H1 (cell line): Measurements from ENCODE around the gene VARS2. TPM values are rescaled to one million over a fixed set of nuclear protein-coding genes. Genes with fewer than 3 reads are reported as not detected.

ENCODE experiments used
- CTCF ChIA-PET: fragments of 300-600 bp; sonication (Branson Sonifier 250); formaldehyde crosslinking; loops from one replicate; lab custom pipeline; 2021; ENCODE audit not compliant: partially characterized antibody; lab: Charles Lee
- POLR2A ChIA-PET: fragments of 300-600 bp; sonication (Branson Sonifier 250); formaldehyde crosslinking; loops from one replicate; lab custom pipeline; 2021; ENCODE audit warnings: inconsistent platforms; ENCODE audit not compliant: partially characterized antibody; lab: Charles Lee
- DNase-seq, 2 experiments: peaks; one replicate each; pipeline versions ENCODE4 v3.0.0 to v3.0.0-alpha.2; 2010 to 2022; ENCODE audit warnings: low spot score in 2 of 2, low read depth in 1 of 2, mixed read lengths in 1 of 2
- FAIRE-seq: peaks from 2 replicates; lab custom pipeline; 2011; peaks lifted over from hg19 to GRCh38; lab: Jason Lieb, UNC
- H2AFZ ChIP-seq: 2 replicates; pipeline ENCODE4 v1.8.1; 2012; ENCODE audit warnings: low read length, inconsistent platforms
- H2AK5ac ChIP-seq: 2 replicates; pipeline ENCODE4 v1.6.1; 2013; ENCODE audit warnings: low read depth, low read length
- H2BK120ac ChIP-seq: replicated peaks from 2 replicates; pipeline ENCODE3; 2013; ENCODE audit warnings: low read depth, low read length, inconsistent platforms
- H2BK12ac ChIP-seq: 2 replicates; pipeline ENCODE4 v1.6.1; 2013; ENCODE audit warnings: low read depth, low read length
- H2BK15ac ChIP-seq: 2 replicates; pipeline ENCODE4 v1.6.1; 2013; ENCODE audit warnings: low read length
- H2BK20ac ChIP-seq: 2 replicates; pipeline ENCODE4 v1.6.1; 2013; ENCODE audit warnings: low read length
- H2BK5ac ChIP-seq: 2 replicates; pipeline ENCODE4 v1.6.1; 2013; ENCODE audit warnings: low read depth, low read length
- H3K14ac ChIP-seq: 2 replicates; pipeline ENCODE4 v1.6.1; 2013; ENCODE audit warnings: inconsistent platforms; ENCODE audit not compliant: insufficient read length
- H3K18ac ChIP-seq: 2 replicates; pipeline ENCODE4 v1.6.1; 2013; ENCODE audit warnings: low read length; ENCODE audit errors: extremely low read depth
- H3K23ac ChIP-seq: 2 replicates; pipeline ENCODE4 v1.6.1; 2013; ENCODE audit warnings: inconsistent platforms; ENCODE audit not compliant: insufficient read length
- H3K23me2 ChIP-seq: 2 replicates; pipeline ENCODE4 v1.6.1; 2013; ENCODE audit warnings: low read depth, low read length
- H3K27ac ChIP-seq: 2 replicates; pipeline ENCODE4 v1.6.1; 2011; ENCODE audit warnings: low read depth, low read length, inconsistent platforms
- H3K27me3 ChIP-seq, 4 experiments: replicated peaks in 1 of 4; 1 replicate in 1 of 4; 2 replicates in 3 of 4; pipeline versions ENCODE4 v1.6.1 to v1.8.1; 2011 to 2013; ENCODE audit warnings: low read length in 3 of 4, mild to moderate bottlenecking in 3 of 4, inconsistent platforms in 2 of 4, mixed read lengths in 2 of 4, moderate library complexity in 1 of 4; ENCODE audit not compliant: control insufficient read depth in 3 of 4, insufficient read depth in 3 of 4; ENCODE audit errors: extremely low read depth in 1 of 4
- H3K36me3 ChIP-seq, 4 experiments: 2 replicates each; pipeline versions ENCODE4 v1.6.1 to v1.8.1; 2011 to 2013; ENCODE audit warnings: mild to moderate bottlenecking in 4 of 4, low read length in 3 of 4, moderate library complexity in 2 of 4, control low read depth in 1 of 4, inconsistent platforms in 1 of 4; ENCODE audit not compliant: insufficient read depth in 4 of 4, control insufficient read depth in 2 of 4
- H3K4ac ChIP-seq: replicated peaks from 2 replicates; pipeline ENCODE3; 2013; ENCODE audit warnings: low read length, low read depth, mixed read lengths, inconsistent platforms; ENCODE audit not compliant: insufficient read length
- H3K4me1 ChIP-seq, 4 experiments: replicated peaks in 1 of 4; 1 replicate in 1 of 4; 2 replicates in 3 of 4; pipeline versions ENCODE4 v1.6.1 to v1.8.1; 2011 to 2013; ENCODE audit warnings: low read length in 3 of 4, inconsistent platforms in 2 of 4, mixed read lengths in 1 of 4; ENCODE audit not compliant: insufficient read depth in 4 of 4, control insufficient read depth in 3 of 4
- H3K4me2 ChIP-seq, 2 experiments: 2 replicates each; pipeline versions ENCODE4 v1.6.1 to v1.8.1; 2011 to 2013; ENCODE audit warnings: low read depth in 2 of 2, low read length in 2 of 2, control low read depth in 1 of 2, inconsistent platforms in 1 of 2, mild to moderate bottlenecking in 1 of 2; ENCODE audit not compliant: insufficient read depth in 1 of 2
- H3K4me3 ChIP-seq, 4 experiments: fragments of 200-600, 300-600 bp in 1 of 4; sonication (generic), shearing (Covaris generic), sonication (Bioruptor Twin) in 1 of 4; 2 replicates each; pipeline versions ENCODE4 v1.5.1 to v1.8.1; 2011 to 2016; ENCODE audit warnings: low read length in 4 of 4, low read depth in 3 of 4, control low read depth in 2 of 4, inconsistent platforms in 2 of 4, mild to moderate bottlenecking in 2 of 4, mixed read lengths in 1 of 4, moderate library complexity in 1 of 4; ENCODE audit not compliant: insufficient read depth in 2 of 4; ENCODE audit errors: extremely low read depth in 1 of 4
- H3K56ac ChIP-seq: replicated peaks from 2 replicates; pipeline ENCODE3; 2013; ENCODE audit warnings: low read depth, mild to moderate bottlenecking, mixed read lengths, low read length, inconsistent platforms; ENCODE audit not compliant: insufficient read length
- H3K79me1 ChIP-seq: 2 replicates; pipeline ENCODE4 v1.6.1; 2013; ENCODE audit warnings: low read depth, low read length, control low read depth
- H3K79me2 ChIP-seq, 2 experiments: 2 replicates each; pipeline versions ENCODE4 v1.6.1 to v1.8.1; 2012 to 2013; ENCODE audit warnings: low read length in 2 of 2, mild to moderate bottlenecking in 2 of 2, inconsistent platforms in 1 of 2; ENCODE audit not compliant: insufficient read depth in 2 of 2, control insufficient read depth in 1 of 2
- H3K9ac ChIP-seq, 4 experiments: replicated peaks in 1 of 4; 1 replicate in 1 of 4; 2 replicates in 3 of 4; pipeline versions ENCODE4 v1.6.1 to v1.8.1; 2011 to 2013; ENCODE audit warnings: low read depth in 3 of 4, low read length in 3 of 4, control low read depth in 2 of 4, mild to moderate bottlenecking in 2 of 4, moderate library complexity in 2 of 4, inconsistent platforms in 1 of 4; ENCODE audit errors: extremely low read depth in 1 of 4
- H3K9me3 ChIP-seq, 2 experiments: 2 replicates each; pipeline versions ENCODE4 v1.6.1 to v1.8.1; 2012 to 2013; ENCODE audit warnings: mild to moderate bottlenecking in 2 of 2, moderate library complexity in 2 of 2, control low read depth in 1 of 2, inconsistent platforms in 1 of 2, low read depth in 1 of 2, low read length in 1 of 2, mixed read lengths in 1 of 2; ENCODE audit not compliant: insufficient read depth in 2 of 2
- H4K20me1 ChIP-seq, 2 experiments: replicated peaks in 1 of 2; 2 replicates each; pipeline versions ENCODE3 to v1.8.1; 2011 to 2013; ENCODE audit warnings: inconsistent platforms in 2 of 2, low read length in 2 of 2, mild to moderate bottlenecking in 1 of 2; ENCODE audit not compliant: insufficient read depth in 2 of 2, control insufficient read depth in 1 of 2
- H4K5ac ChIP-seq: 2 replicates; pipeline ENCODE4 v1.6.1; 2013; ENCODE audit warnings: low read length, low read depth, mixed read lengths, inconsistent platforms; ENCODE audit not compliant: insufficient read length
- H4K8ac ChIP-seq: 2 replicates; pipeline ENCODE4 v1.8.0; 2013; ENCODE audit warnings: mild to moderate bottlenecking, moderate library complexity, low read length, inconsistent platforms; ENCODE audit not compliant: insufficient read depth; ENCODE audit errors: extremely low read depth
- H4K91ac ChIP-seq: replicated peaks from 2 replicates; pipeline ENCODE3; 2013; ENCODE audit warnings: low read length, mixed read lengths, inconsistent platforms; ENCODE audit not compliant: insufficient read length
- E2F6 ChIP-seq: IDR thresholded peaks from 2 replicates; pipeline ENCODE4 v1.6.1; 2012; ENCODE audit warnings: inconsistent platforms
- EP300 ChIP-seq, 2 experiments: IDR thresholded peaks; 1 replicate in 1 of 2; 2 replicates in 1 of 2; pipeline ENCODE4 v1.6.1; 2011 to 2012; ENCODE audit warnings: low read depth in 2 of 2, low read length in 2 of 2, mild to moderate bottlenecking in 2 of 2, borderline replicate concordance in 1 of 2, inconsistent platforms in 1 of 2, moderate library complexity in 1 of 2
- JUND ChIP-seq: IDR thresholded peaks from 2 replicates; pipeline ENCODE4 v1.6.1; 2011; ENCODE audit warnings: mild to moderate bottlenecking, improper control_type of control experiment, low read length
- POLR2A ChIP-seq, 2 experiments: IDR thresholded peaks; 1 replicate in 1 of 2; 2 replicates in 1 of 2; pipeline ENCODE4 v1.6.1; 2011; ENCODE audit warnings: low read depth in 2 of 2, low read length in 2 of 2, mild to moderate bottlenecking in 2 of 2; ENCODE audit errors: control extremely low read depth in 1 of 2
- polyA plus RNA-seq, 7 experiments: library from polyadenylated mRNA; depleted of rRNA in 3 of 7; stranded (reverse) in 5 of 7; unstranded in 2 of 7; fragments of >200 nt in 5 of 7; fragments of 200-250 nt in 2 of 7; gene quantifications; 1 replicate in 5 of 7; 2 replicates in 1 of 7; 4 replicates in 1 of 7; pipeline versions ENCODE4 v1.2.1 to v1.2.3, GENCODE V29; 2011 to 2013; ENCODE audit warnings: missing spikeins in 2 of 7, mixed read lengths in 2 of 7
- total RNA-seq: library from RNA; stranded (reverse); fragmentation: NEBNext Ultra II Directional; extraction: Animal tissue kit (Norgen Biotek cat#: 25700); gene quantifications from 2 replicates; pipeline ENCODE4 v1.2.1, GENCODE V29; 2021

Gene VARS2
- total and polyA plus RNA-seq, 2 of the 8 experiments (the other 6 are each of a cell fraction or from before 2014, with no cell fraction given) = 26.8 to 47.7 TPM

- no peaks in the 10 kb centered on the region for H3K79me2 ChIP-seq
- no peak overlapping the region for H2BK12ac ChIP-seq
- no peak overlapping the region for H2AFZ ChIP-seq
- H2BK15ac ChIP-seq = no peak overlapping the region
- no peak for DNase-seq
- H2BK120ac ChIP-seq = no peak overlapping the region
- peaks cover 35 to 53% of the 10 kb centered on the region in 2 experiments for H3K9me3 ChIP-seq
- no peaks in the 10 kb centered on the region for H3K23me2 ChIP-seq
- H3K23ac ChIP-seq = no peak overlapping the region
- H3K27me3 ChIP-seq = no peaks in the 10 kb centered on the region
- H3K79me1 ChIP-seq = no peaks in the 10 kb centered on the region
- no peak overlapping the region for H2BK20ac ChIP-seq
- H3K4me2 ChIP-seq = no peak overlapping the region
- ChIA-PET POLR2A (interaction anchor here (1.0 kb wide), 1 partner anchor 32 kb away, joined by 3 read pairs; no protein-coding TSS in a partner anchor), CTCF (interaction anchor here (29.0 kb wide), 1 partner anchor 33 kb away, joined by 610 read pairs; no protein-coding TSS in a partner anchor)
- no peak overlapping the region for H3K9ac ChIP-seq
- no peak overlapping the region for H4K91ac ChIP-seq
- H4K8ac ChIP-seq = no peak overlapping the region
- peaks cover 0 to 5% (median 0%) of the 10 kb centered on the region in 4 experiments; a peak in 1 of 8 replicates for H3K36me3 ChIP-seq
- H3K14ac ChIP-seq = no peak overlapping the region
- H3K4ac ChIP-seq = no peak overlapping the region
- no peaks in the 10 kb centered on the region for H4K20me1 ChIP-seq
- TF ChIP-seq E2F6 (no peak), POLR2A (IDR thresholded peaks at IDR 0.05; ENCODE audit: control extremely low read depth in 1 of 2, low read depth in 2 of 2, low read length in 2 of 2) (no peak), JUND (no peak), EP300 (IDR thresholded peaks at IDR 0.05; ENCODE audit: borderline replicate concordance in 1 of 2, low read depth in 2 of 2, low read length in 2 of 2) (no peak)
- H4K5ac ChIP-seq = no peak overlapping the region
- H3K27ac ChIP-seq = no peak overlapping the region
- H2BK5ac ChIP-seq = no peak overlapping the region
- no peak overlapping the region for H3K18ac ChIP-seq
- no peak overlapping the region for H3K4me3 ChIP-seq
- no peak for FAIRE-seq
- H3K56ac ChIP-seq = no peak overlapping the region
- no peaks in the 10 kb centered on the region for H3K4me1 ChIP-seq
- H2AK5ac ChIP-seq = no peak overlapping the region
Measured at GRCh38 chr6:30870546-30870945, 43.5 kb upstream of the VARS2 start.
